ENCODE data around the gene PDAP1.

Gene PDAP1, protein sequence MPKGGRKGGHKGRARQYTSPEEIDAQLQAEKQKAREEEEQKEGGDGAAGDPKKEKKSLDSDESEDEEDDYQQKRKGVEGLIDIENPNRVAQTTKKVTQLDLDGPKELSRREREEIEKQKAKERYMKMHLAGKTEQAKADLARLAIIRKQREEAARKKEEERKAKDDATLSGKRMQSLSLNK

DNA sequence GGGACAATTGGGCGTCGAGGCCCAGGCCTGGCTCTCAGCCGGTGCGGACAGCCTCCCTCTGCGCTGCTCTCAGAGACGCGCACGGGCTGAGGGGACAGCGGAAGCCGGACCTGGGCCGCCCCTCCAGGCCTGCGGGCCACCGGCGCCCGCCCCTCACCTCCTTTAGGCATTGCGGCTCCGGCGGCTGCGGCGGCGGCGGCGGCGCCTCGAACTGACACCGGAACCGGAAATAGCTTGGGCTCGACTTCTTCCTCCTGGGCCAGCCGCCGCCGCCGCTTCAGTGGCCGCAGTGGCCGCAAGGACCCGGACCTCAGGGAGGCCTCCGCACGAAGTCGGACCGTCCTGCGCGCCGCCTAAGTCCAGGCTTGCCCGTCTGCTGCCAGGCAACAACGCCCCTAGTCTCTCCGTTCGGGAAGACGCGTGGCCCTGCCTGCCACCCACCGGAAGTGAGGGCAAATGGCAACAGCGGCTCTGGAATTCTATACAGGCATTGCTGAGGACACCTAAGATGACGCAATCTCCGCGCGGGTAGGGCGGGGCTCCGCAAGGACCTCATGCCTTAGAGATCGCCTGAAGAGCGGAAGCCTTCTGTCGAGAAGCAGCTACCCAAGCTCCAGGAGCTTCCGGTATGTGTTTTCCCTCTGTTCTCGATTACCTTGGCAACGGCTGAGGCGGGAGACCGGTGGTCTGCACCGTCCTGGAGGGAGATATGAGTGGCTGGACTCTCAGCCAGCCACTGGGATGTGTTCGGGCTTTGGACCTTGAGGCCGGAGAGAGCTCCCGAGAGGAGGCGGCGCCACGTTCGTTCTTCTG, at the start of gene PDAP1, which contains the start of gene BUD31:
PDAP1 (minus strand) TSS at position 219 of the 813 bp plus-strand sequence; CDS start at position 170, 49 bp downstream.
BUD31 (plus strand) TSS at position 591 of the 813 bp plus-strand sequence. CDS start 2,124 bp downstream, outside the sequence.
- H3K4me1 Mint-ChIP-seq = peaks cover 55% of the 10 kb centered on the region
- ATAC-seq (replicated peaks; ENCODE audit: extremely low read depth, poor library complexity, severe bottlenecking) = peak; percentile 82
- H3K27me3 Mint-ChIP-seq = no peaks in the 10 kb centered on the region

DNA sequence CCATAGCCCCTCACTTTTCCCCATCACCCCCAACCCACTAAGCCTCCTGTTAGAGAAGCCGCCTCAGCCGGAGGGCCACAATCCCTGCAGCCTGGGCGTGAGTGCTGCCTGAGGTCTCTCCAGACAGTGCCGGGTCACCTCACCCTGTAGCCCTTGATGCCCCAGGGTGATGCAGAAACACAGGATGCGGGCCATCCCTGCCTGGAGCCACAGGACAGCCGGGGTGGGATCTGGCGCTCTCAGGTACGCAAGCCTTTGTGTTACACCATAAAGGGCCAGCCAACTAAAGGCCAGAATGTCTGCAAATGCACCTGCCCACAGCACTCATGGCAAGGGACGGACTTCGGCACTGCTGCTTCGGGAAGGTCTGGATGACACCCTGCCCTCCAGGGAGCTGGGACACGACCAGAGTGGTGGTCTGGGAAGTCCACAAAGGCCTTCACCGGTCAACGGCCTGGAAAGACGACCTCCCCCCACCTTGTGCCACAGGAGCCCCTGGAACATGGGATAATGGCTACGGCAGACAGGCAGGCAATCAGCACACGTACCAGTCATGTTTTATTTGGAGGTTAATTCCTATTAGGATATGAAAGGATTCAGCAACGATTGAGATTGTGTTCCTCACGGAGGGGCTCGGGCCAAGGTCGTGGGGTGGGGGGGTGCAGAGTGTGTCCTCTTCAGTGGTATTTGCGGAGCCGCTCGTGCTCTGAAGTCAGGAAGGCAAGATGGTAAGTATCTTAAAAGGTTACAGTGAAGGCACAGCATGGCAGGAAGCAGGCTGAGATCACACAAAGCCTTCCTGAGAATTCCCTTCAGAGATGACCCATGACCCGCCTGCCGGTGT, 49.5 kb upstream of the PDAP1 start:
- H3K4me3 Mint-ChIP-seq = no peak overlapping the region

More for the DNA sequence above, at the start of gene PDAP1, which contains the start of gene BUD31:
- peaks cover 62% of the 10 kb centered on the region for H3K36me3 Mint-ChIP-seq (ENCODE audit: insufficient read depth)
- DNase-seq (ENCODE audit: low spot score in 2 of 2) = peak; percentile 97 to 99
- peak within 1 kb of the TSS; percentile 95 for H3K27ac Mint-ChIP-seq (ENCODE audit: low read depth)
- H3K9me3 Mint-ChIP-seq = no peaks in the 10 kb centered on the region
- H3K4me3 Mint-ChIP-seq = peak within 1 kb of the TSS; percentile 93

DNA sequence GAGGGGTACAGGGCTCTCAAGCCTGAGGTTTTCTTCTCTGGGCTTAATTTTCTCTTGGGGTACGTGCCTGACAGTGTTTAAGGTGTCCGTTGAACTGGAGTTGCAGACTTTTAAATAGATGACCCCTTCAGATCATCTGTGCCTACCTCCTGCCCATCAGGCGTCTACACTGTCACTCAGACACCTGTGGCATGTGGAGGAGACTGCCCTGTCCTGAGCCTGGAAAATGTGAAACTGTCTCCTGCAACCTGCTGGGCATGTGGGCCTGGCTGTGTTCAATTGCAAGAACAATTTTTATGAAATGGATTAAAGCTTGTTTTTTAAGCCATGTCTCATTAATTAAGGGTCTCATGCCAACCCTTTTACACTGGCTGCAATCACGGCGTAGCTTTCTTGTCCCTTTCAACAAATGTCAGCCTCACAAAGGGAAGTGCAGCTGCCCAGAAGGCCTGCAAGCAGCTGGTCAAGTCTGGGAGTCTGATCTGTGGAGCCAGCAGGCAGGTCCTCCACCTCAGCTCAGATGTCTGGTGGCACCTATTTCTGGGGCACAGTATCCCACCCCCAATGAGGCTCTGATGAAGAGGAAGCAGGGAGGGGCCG, 48.8 kb upstream of the PDAP1 start:
- Mint-ChIP-seq H3K4me1 (peaks cover 12% of the 10 kb centered on the region), H3K36me3 (ENCODE audit: insufficient read depth) (peaks cover 12% of the 10 kb centered on the region), H3K4me3 (no peak overlapping the region), H3K27ac (ENCODE audit: low read depth) (no peak overlapping the region), H3K9me3 (no peaks in the 10 kb centered on the region), H3K27me3 (no peaks in the 10 kb centered on the region)
- ATAC-seq (replicated peaks; ENCODE audit: extremely low read depth, poor library complexity, severe bottlenecking) = no peak
- DNase-seq (ENCODE audit: low spot score in 2 of 2) = no peak

More for the DNA sequence above, 49.5 kb upstream of the PDAP1 start:
- Mint-ChIP-seq H3K27me3 (no peaks in the 10 kb centered on the region), H3K27ac (ENCODE audit: low read depth) (no peak overlapping the region), H3K9me3 (no peaks in the 10 kb centered on the region), H3K4me1 (peaks cover 16% of the 10 kb centered on the region), H3K36me3 (ENCODE audit: insufficient read depth) (peaks cover 12% of the 10 kb centered on the region)
- no peak for DNase-seq (ENCODE audit: low spot score in 2 of 2)
- no peak for ATAC-seq (replicated peaks; ENCODE audit: extremely low read depth, poor library complexity, severe bottlenecking)

DNA sequence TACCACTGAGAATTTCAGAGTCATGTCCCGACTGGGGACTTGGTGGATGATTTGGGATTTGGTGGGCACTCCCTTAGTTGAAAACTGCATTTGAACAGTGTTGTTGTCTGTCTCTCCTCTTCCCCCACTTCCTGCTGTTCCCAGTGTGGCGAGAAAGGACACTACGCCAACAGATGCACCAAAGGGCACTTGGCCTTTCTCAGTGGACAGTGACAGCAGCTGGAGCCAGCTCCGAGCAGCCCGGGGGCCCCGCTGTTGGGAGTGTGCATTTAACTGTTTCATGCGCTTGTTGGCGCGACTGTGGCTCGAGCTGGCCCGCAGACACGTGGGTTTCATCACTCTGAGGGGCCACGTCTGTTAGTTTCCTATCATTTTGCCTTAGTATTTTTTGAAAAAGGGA, 47.9 kb upstream of the PDAP1 start:
- Mint-ChIP-seq H3K4me3 (no peak overlapping the region), H3K27ac (ENCODE audit: low read depth) (no peak overlapping the region), H3K4me1 (peaks cover 12% of the 10 kb centered on the region), H3K27me3 (no peaks in the 10 kb centered on the region), H3K36me3 (ENCODE audit: insufficient read depth) (peaks cover 12% of the 10 kb centered on the region), H3K9me3 (no peaks in the 10 kb centered on the region)
- no peak for DNase-seq (ENCODE audit: low spot score in 2 of 2)
- ATAC-seq (replicated peaks; ENCODE audit: extremely low read depth, poor library complexity, severe bottlenecking) = no peak

DNA sequence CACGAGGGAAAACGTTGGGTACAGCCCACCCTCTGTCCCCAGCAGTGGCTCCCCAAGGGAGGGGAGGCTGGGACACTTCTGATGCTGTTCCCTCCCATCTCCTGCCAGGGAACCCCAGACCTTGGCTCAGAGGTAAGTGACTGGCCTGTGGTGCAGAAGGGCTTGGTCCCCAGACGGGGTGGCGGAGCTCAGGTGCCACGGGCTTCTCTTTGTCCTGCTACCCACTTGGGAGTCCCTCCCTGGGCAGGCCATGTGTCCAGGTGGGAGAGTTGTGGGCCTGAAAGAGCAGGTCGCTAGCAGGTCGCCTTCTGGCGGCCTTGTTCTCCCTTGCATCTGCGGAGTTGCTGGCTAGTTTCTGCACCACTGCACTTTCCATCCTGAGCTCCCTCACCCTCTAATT, 47.5 kb upstream of the PDAP1 start:
- H3K4me1 Mint-ChIP-seq = peaks cover 12% of the 10 kb centered on the region
- no peak for ATAC-seq (replicated peaks; ENCODE audit: extremely low read depth, poor library complexity, severe bottlenecking)
- H3K4me3 Mint-ChIP-seq = no peak overlapping the region
- H3K27ac Mint-ChIP-seq (ENCODE audit: low read depth) = no peak overlapping the region
- H3K36me3 Mint-ChIP-seq (ENCODE audit: insufficient read depth) = peaks cover 14% of the 10 kb centered on the region
- no peaks in the 10 kb centered on the region for H3K9me3 Mint-ChIP-seq
- no peaks in the 10 kb centered on the region for H3K27me3 Mint-ChIP-seq
- DNase-seq (ENCODE audit: low spot score in 2 of 2) = no peak

DNA sequence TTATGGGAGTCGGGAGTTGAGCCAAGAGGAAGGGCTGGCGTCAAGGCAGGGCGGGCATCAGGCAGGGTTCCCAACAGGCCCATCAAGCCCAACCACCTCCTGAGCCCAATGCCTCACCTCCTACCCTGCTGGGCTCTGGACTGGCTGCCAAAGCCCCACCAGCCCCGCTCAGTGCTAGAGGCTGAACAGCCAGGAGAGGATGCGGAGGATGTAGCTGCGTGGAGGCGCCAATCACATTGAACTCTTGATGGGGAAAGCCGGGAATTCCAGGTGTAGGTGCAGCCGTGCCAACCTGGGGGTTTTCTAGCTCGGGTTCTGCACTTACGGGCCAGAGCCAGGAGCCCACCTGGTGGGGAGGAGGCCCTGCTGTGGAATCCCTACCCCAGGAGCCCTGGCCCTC, 44.7 kb upstream of the PDAP1 start:
- peaks cover 13% of the 10 kb centered on the region for H3K36me3 Mint-ChIP-seq (ENCODE audit: insufficient read depth)

DNA sequence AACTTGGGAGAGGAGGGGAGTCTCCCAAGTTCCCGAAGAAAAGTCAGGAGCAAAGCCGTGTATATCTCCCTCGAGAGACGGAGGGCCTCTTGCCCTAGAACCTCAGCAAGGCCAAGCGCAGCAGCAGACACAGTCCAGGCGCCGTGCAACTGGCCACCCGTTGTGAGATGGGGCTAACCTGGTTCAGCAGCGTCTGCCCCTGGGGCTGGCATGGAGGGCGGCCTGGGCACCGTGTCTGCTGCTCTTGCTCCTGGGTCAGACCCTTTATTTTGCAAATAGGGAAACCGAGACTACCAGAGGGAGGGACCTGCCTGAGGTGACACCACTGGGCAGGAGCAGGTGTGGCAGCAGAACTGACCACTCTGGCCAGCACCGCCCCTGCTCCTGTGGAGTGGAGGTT, 44.1 kb upstream of the PDAP1 start:
- peaks cover 8% of the 10 kb centered on the region for H3K4me1 Mint-ChIP-seq
- peaks cover 13% of the 10 kb centered on the region for H3K36me3 Mint-ChIP-seq (ENCODE audit: insufficient read depth)
- H3K9me3 Mint-ChIP-seq = no peaks in the 10 kb centered on the region
- no peak for ATAC-seq (replicated peaks; ENCODE audit: extremely low read depth, poor library complexity, severe bottlenecking)
- H3K4me3 Mint-ChIP-seq = no peak overlapping the region
- DNase-seq (ENCODE audit: low spot score in 2 of 2) = no peak
- H3K27ac Mint-ChIP-seq (ENCODE audit: low read depth) = no peak overlapping the region
- H3K27me3 Mint-ChIP-seq = no peaks in the 10 kb centered on the region

More for the DNA sequence above, 44.7 kb upstream of the PDAP1 start:
- ATAC-seq (replicated peaks; ENCODE audit: extremely low read depth, poor library complexity, severe bottlenecking) = no peak
- Mint-ChIP-seq H3K9me3 (no peaks in the 10 kb centered on the region), H3K4me1 (peaks cover 8% of the 10 kb centered on the region), H3K27ac (ENCODE audit: low read depth) (no peak overlapping the region), H3K27me3 (no peaks in the 10 kb centered on the region), H3K4me3 (no peak overlapping the region)
- no peak for DNase-seq (ENCODE audit: low spot score in 2 of 2)

DNA sequence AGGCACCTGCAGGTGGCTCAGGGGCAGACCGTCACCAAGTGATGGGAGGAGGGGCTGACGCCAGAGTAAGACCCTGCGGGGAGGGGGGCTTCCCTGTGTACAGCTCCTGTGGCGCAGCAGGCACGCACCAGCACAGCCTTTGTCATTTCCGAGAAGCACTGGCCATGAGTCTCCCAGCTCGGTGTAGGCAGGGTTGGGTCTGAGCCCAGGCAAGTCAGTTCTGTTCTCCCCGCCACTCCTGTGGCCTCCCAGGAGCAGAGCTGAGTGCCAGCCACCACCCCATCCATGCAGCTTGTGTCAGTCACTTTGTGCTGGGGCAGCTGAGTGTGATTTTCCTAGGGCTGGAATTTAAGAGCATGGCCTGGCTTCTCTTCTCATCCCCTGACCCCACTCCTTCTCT, 43.5 kb upstream of the PDAP1 start:
- H3K9me3 Mint-ChIP-seq = no peaks in the 10 kb centered on the region
- ATAC-seq (replicated peaks; ENCODE audit: extremely low read depth, poor library complexity, severe bottlenecking) (no peak), DNase-seq (ENCODE audit: low spot score in 2 of 2) (no peak)
- H3K4me1 Mint-ChIP-seq = peaks cover 8% of the 10 kb centered on the region
- H3K4me3 Mint-ChIP-seq = no peak overlapping the region
- H3K27me3 Mint-ChIP-seq = no peaks in the 10 kb centered on the region
- H3K36me3 Mint-ChIP-seq (ENCODE audit: insufficient read depth) = peaks cover 13% of the 10 kb centered on the region
- no peak overlapping the region for H3K27ac Mint-ChIP-seq (ENCODE audit: low read depth)

DNA sequence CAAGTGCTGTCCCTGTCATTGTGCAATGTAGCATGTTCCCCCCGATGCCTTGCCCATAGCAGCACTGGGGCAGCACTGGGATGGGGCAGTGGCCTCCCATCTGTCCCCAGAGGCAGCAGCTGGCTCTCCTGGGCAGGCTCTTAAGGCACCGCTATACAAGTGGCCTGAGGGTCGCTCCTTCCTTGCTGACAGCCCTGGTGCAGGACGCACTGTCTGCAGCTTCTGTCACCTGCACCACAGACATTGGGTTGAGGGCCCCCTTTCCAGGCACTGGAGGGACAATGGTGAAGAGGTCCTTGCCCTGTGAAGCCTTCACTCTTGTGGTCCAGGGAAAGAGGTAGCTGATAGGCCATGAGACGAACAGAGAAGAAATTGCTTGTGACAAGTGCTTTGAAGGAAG, 40.9 kb upstream of the PDAP1 start:
- H3K36me3 Mint-ChIP-seq (ENCODE audit: insufficient read depth) = peaks cover 23% of the 10 kb centered on the region
- ATAC-seq (replicated peaks; ENCODE audit: extremely low read depth, poor library complexity, severe bottlenecking) = no peak
- DNase-seq (ENCODE audit: low spot score in 2 of 2) = no peak
- H3K27ac Mint-ChIP-seq (ENCODE audit: low read depth) = no peak overlapping the region
- no peak overlapping the region for H3K4me3 Mint-ChIP-seq
- H3K27me3 Mint-ChIP-seq = no peaks in the 10 kb centered on the region
- peaks cover 8% of the 10 kb centered on the region for H3K4me1 Mint-ChIP-seq
- no peaks in the 10 kb centered on the region for H3K9me3 Mint-ChIP-seq

DNA sequence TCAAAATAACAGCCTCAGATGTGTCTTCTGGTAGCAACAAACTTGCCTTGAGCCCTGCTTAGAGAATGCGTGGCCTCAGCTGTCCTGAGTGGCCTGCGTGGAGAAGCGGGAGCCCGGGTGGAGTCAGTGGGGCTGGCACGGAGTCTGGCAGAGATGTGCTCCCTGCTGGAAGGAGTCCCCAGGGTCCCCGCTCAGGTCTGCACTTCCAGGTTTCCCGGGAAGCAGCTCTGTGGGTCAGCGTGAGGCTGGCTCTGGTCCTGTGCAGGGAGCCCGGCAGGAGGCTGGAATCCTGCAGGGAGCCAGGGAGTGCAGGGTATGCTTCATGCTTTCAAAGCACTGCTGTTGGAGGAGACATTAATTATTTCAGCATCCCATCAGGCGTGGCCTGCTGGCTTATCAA, 40.5 kb upstream of the PDAP1 start:
- no peaks in the 10 kb centered on the region for H3K9me3 Mint-ChIP-seq
- ATAC-seq (replicated peaks; ENCODE audit: extremely low read depth, poor library complexity, severe bottlenecking) (no peak), DNase-seq (ENCODE audit: low spot score in 2 of 2) (no peak)
- H3K27me3 Mint-ChIP-seq = no peaks in the 10 kb centered on the region
- peaks cover 8% of the 10 kb centered on the region for H3K4me1 Mint-ChIP-seq
- peaks cover 27% of the 10 kb centered on the region for H3K36me3 Mint-ChIP-seq (ENCODE audit: insufficient read depth)
- peak overlapping the region; percentile 53 for H3K27ac Mint-ChIP-seq (ENCODE audit: low read depth)
- no peak overlapping the region for H3K4me3 Mint-ChIP-seq

DNA sequence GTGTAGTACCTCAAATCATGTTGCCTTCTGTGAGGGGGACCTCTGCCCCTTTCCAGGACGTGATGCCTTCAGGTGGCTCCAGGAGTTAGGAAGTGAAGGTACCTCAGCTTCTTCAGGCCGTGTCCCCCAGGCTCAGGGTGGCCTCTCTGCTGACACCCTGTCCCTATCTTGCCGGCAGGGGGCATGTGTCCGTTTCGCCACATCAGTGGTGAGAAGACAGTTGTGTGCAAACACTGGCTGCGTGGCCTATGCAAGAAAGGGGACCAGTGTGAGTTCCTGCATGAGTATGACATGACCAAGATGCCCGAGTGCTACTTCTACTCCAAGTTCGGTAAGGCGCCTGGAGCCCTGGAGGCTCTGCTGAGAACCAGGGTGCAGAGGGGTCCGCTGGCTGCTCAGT, 39.5 kb upstream of the PDAP1 start:
- Mint-ChIP-seq H3K36me3 (ENCODE audit: insufficient read depth) (peaks cover 32% of the 10 kb centered on the region), H3K27me3 (no peaks in the 10 kb centered on the region), H3K27ac (ENCODE audit: low read depth) (no peak overlapping the region), H3K4me1 (peaks cover 13% of the 10 kb centered on the region), H3K4me3 (no peak overlapping the region), H3K9me3 (no peaks in the 10 kb centered on the region)
- no peak for DNase-seq (ENCODE audit: low spot score in 2 of 2)
- ATAC-seq (replicated peaks; ENCODE audit: extremely low read depth, poor library complexity, severe bottlenecking) = no peak

DNA sequence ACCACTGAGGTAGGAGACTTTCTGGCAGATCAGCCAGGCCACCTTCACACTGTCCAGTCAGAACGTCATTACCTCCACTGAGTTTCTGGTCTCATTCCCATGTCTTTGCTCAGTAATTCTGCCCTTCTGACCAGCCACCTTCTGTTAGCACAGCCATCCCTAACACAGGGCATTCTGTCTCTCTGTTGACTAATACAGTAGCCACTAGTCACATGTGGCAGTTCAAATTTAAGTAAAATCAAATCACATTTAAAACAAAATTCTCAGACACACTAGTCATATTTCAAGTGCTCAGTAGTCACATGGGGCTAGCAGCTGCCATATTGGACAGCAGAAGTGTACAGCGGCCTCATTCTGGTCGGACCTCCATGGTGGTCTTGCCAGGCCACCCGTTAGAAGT, 37.7 kb upstream of the PDAP1 start:
- Mint-ChIP-seq H3K9me3 (no peaks in the 10 kb centered on the region), H3K36me3 (ENCODE audit: insufficient read depth) (peaks cover 37% of the 10 kb centered on the region), H3K27ac (ENCODE audit: low read depth) (no peak overlapping the region), H3K4me1 (peaks cover 22% of the 10 kb centered on the region), H3K4me3 (no peak overlapping the region), H3K27me3 (no peaks in the 10 kb centered on the region)
- ATAC-seq (replicated peaks; ENCODE audit: extremely low read depth, poor library complexity, severe bottlenecking) = no peak
- no peak for DNase-seq (ENCODE audit: low spot score in 2 of 2)
